ENCODE data around the gene ASB7.

GRCh38 chr15:100689131-100689899 is 86.9 kb downstream of the ASB7 start:
- TF ChIP-seq POLR2A (IDR thresholded peaks at IDR 0.05; ENCODE audit: low read depth, low read length): no peak
- TF ChIP-seq TAF1 (IDR thresholded peaks at IDR 0.05; ENCODE audit: borderline replicate concordance, low read depth, low read length): no peak
- no peak for TF ChIP-seq POLR2AphosphoS5 (IDR thresholded peaks at IDR 0.05; ENCODE audit: low read depth, low read length)

Measured in GM12892 (cell line).